Activated CD4-positive, alpha-beta T cell treated with anti-CD3 and anti-CD28 coated beads for 4 hours (primary cell): ENCODE results near the gene TMEM30A.
A peak's percentile ranks its signal among the peaks of the same experiment; 100 is the strongest.

ENCODE experiments used
- DNase-seq, 2 donors: peaks; one replicate each; pipeline ENCODE4 v3.0.0-alpha.2; 2020

The TMEM30A gene

DNA sequence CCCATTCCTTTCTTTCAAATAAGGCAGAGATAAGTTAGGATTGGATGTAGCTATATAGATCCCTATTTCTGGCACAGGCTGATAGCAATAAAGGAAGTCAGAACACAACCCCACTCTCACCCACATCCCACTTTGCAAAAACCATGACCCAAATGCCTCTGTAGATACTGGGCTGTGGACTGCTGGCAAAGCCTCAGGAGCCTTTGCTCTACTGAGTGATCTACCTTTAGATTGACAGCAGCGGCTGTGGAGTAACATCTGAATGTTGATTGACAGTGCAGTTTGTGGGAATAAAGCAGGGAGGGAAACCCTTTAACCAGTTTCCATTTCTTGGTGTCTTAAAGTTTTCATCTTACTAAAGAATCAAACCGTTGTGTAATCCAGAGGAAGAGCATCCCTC lies 6.7 kb upstream of the TMEM30A start:
- DNase-seq: no peak

DNA sequence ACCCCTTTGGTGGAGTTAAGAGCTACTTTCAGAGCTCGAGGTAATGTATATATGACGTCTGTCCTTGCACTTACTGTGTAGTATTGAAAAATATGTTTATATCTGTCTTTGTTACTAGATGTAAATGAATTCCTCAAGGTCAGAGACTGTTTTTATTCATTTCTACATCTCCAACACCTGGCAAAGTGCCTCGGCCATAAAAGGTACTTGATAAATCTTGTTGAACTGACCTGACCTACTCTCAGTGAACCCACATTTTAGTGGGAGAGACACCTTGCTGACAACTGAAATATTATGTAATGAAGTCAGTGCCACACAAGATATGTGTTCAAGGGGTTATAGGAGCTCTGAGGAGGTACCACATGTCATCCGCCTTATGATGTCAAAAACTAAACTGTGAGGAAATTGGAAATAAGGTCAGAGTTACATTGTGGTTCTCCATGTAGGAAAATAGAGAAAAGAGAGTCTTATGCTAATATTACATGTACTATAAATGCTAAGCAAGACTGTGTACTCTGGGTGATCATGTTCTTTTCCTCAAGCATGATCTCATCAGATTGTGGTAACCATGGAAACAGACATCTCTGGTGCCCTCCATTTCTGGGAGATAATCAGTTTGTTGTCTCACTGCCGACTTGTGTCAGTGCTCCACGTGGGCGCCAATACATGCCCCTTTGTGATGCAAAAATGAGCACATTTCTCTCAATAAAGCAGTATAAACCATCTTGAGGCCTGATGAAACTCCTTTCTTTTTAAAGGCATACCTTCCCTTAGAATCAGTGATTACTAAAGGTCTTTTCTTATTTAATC lies 5.7 kb upstream of the TMEM30A start:
- no peak for DNase-seq

- no peak for DNase-seq
These were observed 3.4 kb upstream of the TMEM30A start for GRCh38 chr6:75288023-75288422.

DNA sequence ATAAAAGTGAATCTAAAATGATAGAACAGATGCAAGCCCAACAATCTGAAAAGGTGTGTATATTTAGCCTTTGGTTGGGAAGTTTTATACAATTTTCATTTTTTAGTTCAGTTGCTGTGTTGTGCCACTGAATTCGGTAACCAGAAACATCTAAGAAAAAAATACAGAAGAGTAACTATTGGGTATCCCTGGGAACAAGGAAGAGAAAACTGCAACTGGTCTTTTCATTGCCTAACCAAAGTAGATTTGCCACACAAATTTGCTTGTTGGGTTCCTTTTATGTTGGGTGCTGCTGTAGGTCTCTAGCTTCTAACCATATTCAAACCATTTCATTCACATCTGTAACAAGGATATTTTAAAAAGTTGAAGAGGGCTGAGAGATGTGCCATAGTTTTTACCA lies 2.8 kb upstream of the TMEM30A start:
- no peak for DNase-seq

- no peak for DNase-seq
These were observed 2.4 kb upstream of the TMEM30A start for GRCh38 chr6:75286955-75287354.

DNA sequence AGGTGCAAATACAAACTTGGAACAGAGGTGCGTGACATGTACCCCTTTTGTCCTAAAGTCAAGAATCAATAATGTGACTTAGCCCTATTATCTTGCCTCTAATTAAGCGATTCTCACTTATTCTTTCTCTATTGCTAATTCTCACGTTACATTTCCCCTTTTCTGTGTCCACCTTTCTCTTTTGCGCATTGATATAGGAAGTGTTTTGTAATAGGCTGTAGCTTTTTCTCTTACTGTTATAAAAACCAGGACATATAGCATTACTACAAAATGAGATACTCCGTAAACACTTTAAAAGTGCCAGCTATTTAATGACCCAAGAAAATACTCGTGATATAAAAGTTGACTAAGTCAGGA lies 669 bp upstream of the TMEM30A start:
- no peak for DNase-seq

DNA sequence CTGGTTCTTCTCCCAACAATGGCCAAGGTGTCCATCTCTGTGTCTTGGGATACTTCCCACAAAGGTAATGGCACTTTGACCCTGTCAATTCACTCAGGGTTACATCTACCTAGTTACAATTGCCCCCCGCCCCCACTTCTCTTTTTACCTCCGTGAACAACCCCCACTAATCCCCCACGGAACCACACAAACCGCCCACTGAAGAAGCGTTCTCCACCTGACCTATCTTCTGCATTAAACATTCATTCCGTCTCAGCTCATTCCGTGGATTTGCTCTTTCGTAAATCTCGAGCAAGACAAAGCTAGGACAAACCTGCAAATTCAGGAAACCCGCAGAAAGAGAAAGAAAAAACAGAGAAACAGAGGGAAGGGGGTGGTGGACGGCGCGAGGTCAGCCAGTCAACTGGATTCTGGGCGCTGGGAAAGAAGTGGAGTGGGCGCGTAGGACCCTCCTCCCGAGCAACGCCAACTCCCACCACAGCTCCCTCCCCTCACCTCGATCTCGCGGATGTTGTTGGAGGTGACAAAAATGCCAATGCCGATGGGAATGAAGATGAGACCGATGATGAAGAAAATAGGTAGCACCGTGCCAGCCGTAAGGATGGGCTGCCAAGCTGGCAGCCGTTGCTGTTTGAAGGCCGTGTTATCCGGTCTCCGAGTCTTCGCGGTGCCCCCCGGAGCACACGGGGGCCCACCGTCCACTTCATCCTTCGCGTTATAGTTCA lies 523 bp downstream of the TMEM30A start:
- DNase-seq: peak; percentile 6 to 14

GRCh38 chr6:75282706-75283105 lies 1.9 kb downstream of the TMEM30A start:
- DNase-seq: no peak

GRCh38 chr6:75281653-75282052 lies 2.9 kb downstream of the TMEM30A start:
- DNase-seq: no peak

- DNase-seq: no peak
These were observed 4.3 kb downstream of the TMEM30A start for GRCh38 chr6:75280131-75280855.

- DNase-seq: no peak
These were observed 5.2 kb downstream of the TMEM30A start for GRCh38 chr6:75279418-75279817.

DNA sequence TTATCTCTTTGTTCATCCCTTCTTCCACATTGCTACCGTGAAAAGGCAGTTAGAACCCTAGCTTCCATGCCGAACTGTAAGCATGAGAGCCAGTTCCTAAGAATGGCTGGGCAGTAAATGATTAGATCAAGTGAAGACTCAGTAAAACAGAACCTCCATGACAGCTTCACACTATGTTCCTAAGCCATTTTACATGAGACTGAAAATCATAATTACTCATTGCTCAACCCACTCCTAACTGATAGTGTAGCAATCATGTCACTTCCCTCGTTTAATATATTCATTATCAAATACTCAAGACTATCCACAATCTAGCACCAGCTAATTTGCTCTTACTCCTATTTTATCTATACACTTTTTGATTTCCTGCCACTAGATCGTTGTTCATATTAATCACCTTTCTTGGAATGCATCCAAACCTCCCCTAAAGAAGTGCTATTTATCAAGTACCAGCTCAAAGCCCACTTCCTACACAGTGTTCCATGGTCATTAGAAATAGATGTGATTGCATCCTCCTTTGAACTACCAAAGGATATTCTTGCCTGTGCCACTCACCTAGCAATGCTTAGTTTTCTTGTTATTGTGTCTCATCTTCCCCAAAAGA lies 6.0 kb downstream of the TMEM30A start:
- DNase-seq: no peak

GRCh38 chr6:75275067-75275466 lies 9.5 kb downstream of the TMEM30A start:
- DNase-seq: no peak

DNA sequence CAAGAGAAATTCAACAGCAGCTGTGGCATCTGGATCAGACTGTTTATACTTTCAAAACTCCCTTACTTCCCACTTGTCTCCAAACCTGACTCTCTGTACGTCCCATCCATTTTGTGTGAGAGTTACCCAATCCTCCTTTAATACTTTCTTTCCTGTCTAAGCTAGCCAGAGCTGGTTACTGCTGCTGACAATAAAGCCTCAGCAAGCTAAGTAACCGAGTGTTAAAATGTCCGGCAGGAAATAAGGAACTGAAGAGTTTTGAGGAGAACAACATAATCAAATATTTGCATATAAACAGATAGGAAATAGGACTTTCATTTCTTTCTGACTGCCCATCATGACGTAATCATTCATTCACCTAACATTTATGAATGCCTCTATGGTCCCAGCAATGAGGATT lies 11.6 kb downstream of the TMEM30A start:
- DNase-seq: no peak

GRCh38 chr6:75272145-75272840 lies 12.3 kb downstream of the TMEM30A start:
- no peak for DNase-seq

- no peak for DNase-seq
These were observed 15.6 kb downstream of the TMEM30A start for GRCh38 chr6:75268988-75269354.

- peak in 1 of 2 donors; percentile 5 for DNase-seq
These were observed 16.2 kb downstream of the TMEM30A start for GRCh38 chr6:75268121-75268987.

- no peak for DNase-seq
These were observed 17.1 kb downstream of the TMEM30A start for GRCh38 chr6:75267461-75267860.

DNA sequence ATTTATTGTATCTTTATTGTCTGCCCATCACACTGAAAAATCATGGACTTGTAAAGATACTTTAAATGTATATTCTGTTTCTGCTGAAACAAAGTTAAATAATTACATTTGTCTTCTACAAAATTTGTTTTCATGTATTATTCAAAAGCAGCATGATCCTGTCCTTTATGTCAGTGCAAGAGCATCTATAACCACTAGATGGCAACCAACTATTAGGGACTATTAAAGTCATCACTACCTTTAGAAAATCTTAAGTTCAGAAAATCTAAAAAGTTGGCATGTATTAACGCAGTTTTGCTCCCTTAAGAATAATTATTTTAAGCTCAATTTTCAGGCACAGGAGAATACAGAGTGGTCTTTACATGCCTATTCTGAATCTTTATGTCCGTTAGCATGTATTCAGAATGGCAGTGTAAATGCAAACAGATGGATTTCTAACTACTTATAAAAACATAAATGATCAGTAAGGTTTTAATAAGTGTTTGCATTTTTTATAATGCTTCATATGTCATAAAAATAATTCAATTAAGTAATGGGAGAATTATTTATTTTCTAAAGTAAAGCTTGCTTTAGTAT lies 17.8 kb downstream of the TMEM30A start:
- no peak for DNase-seq

- DNase-seq: no peak
These were observed 21.2 kb downstream of the TMEM30A start for GRCh38 chr6:75263401-75263750.

DNA sequence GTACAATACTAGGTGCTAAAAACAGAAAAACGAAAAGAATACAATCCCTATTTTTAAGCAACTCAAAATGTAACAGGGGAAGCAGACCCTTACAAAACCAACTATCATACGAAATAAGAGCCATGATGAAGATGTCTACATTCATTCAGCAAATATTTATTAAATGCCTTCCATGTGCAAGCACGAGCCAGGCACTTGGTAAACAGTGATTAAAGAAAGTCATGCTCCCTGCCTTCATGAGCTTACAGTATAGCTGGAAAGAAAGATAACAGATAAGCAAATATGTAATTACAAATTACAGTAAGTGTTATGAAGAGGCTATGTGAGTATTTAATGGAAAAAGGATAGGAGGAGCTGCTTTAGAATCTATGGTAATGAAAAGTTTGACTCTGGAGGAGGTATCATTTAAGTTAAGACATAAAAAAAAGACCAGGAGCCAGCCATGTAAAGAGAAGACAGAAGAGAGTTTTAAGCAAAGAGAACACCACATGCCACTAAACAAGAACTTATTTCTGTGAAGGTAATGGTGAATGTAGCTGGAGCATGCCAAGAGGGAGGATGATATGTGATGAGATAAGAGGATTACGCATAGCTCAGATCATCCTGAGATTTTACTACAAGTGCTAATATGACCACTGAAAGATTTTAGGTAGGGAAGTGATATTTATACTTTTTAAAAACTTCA lies 21.7 kb downstream of the TMEM30A start:
- DNase-seq: no peak
